Ishikawa (cell line): ENCODE data around the gene UQCC2.

Experiments used
- NFIC ChIP-seq: IDR thresholded peaks from 2 replicates; pipeline ENCODE4 v1.6.1; 2012
- REST ChIP-seq: IDR thresholded peaks from 2 replicates; pipeline ENCODE4 v1.6.1; 2012; ENCODE audit warnings: low read depth, mild to moderate bottlenecking

- TF ChIP-seq NFIC (no peak), REST (no peak)
Observed at GRCh38 chr6:33652002-33652401, 59.5 kb downstream of the UQCC2 start.
